Natural killer cell (primary cell): ENCODE data around the gene GMPS. TPM values are rescaled to one million over a fixed set of nuclear protein-coding genes. Genes with fewer than 3 reads are reported as not detected.

Experiments
- ATAC-seq, 3 donors: fragments of 150-1000 bp in 2 of 3; fragments of 200-7000 bp in 1 of 3; cut with Tn5 transposase; 1 replicate in 1 of 3; 2 replicates in 2 of 3; pipeline ENCODE4 v1.10.0; 2021; ENCODE audit warnings: mild to moderate bottlenecking in 2 of 3, moderate library complexity in 2 of 3
- DNase-seq, 2 donors: peaks; one replicate each; pipeline versions ENCODE4 v3.0.0 to v3.0.0-alpha.2; 2013 to 2021; ENCODE audit warnings: mixed read lengths in 1 of 2
- H3K27ac ChIP-seq: one replicate; pipeline ENCODE4 v1.5.1; 2013; ENCODE audit warnings: mild to moderate bottlenecking, low read length
- H3K27me3 ChIP-seq: one replicate; pipeline ENCODE4 v1.6.1; 2013; ENCODE audit warnings: low read length; ENCODE audit not compliant: control insufficient read depth, insufficient read depth
- H3K36me3 ChIP-seq: one replicate; pipeline ENCODE4 v1.6.1; 2013; ENCODE audit warnings: low read length; ENCODE audit not compliant: control insufficient read depth, insufficient read depth
- H3K4me1 ChIP-seq: one replicate; pipeline ENCODE4 v1.6.1; 2013; ENCODE audit warnings: low read length; ENCODE audit not compliant: control insufficient read depth, insufficient read depth
- H3K4me3 ChIP-seq: one replicate; pipeline ENCODE4 v1.5.1; 2013; ENCODE audit warnings: low read length
- H3K9me3 ChIP-seq: one replicate; pipeline ENCODE4 v1.6.1; 2013; ENCODE audit warnings: low read length; ENCODE audit not compliant: control insufficient read depth, insufficient read depth
- H3K27ac Mint-ChIP-seq, 2 donors: one replicate each; pipeline ENCODE4 v1.8.0; 2022; ENCODE audit warnings: mild to moderate bottlenecking in 2 of 2, mixed read lengths in 2 of 2, moderate library complexity in 1 of 2
- H3K27me3 Mint-ChIP-seq, 2 donors: one replicate each; pipeline ENCODE4 v1.8.0; 2022; ENCODE audit warnings: low read depth in 2 of 2, mixed read lengths in 2 of 2
- H3K36me3 Mint-ChIP-seq: one replicate; pipeline ENCODE4 v1.8.0; 2022; ENCODE audit warnings: mixed read lengths
- H3K4me1 Mint-ChIP-seq, 2 donors: one replicate each; pipeline ENCODE4 v1.8.0; 2022; ENCODE audit warnings: mixed read lengths in 2 of 2
- H3K4me3 Mint-ChIP-seq: one replicate; pipeline ENCODE4 v1.8.0; 2022; ENCODE audit warnings: mild to moderate bottlenecking, moderate library complexity, mixed read lengths
- H3K9me3 Mint-ChIP-seq, 2 donors: one replicate each; pipeline ENCODE4 v1.8.0; 2022; ENCODE audit warnings: mixed read lengths in 2 of 2
- WGBS: methylation state at CpG from one replicate; pipeline ENCODE4 v1.1.7; 2013; ENCODE audit warnings: missing lambda C conversion rate; ENCODE audit not compliant: insufficient coverage; 5-methylcytosine and 5-hydroxymethylcytosine counted together
- intact Hi-C: fragments of 100-400 bp; cut with micrococcal nuclease; formaldehyde crosslinking; loops from one replicate; pipeline ENCODE4 v1.14.2; 2022
- total RNA-seq, 4 donors: library from RNA; stranded (reverse); fragments of 120-200 nt in 1 of 4; gene quantifications; one replicate each; pipeline versions ENCODE4 v1.2.3 to v1.2.4, GENCODE V29; 2013 to 2022
- TF ChIP-seq, protein P1 (sequence below): fragments of 200-600 bp; IDR thresholded peaks from one replicate; pipeline ENCODE4 v1.8.0; 2022; ENCODE audit warnings: antibody characterized with exemption

GMPS gene
- total RNA-seq, 3 donors from 2014 or later (not counting 1 experiment from before 2014, with no cell fraction given), result 36.7 to 49.7 (median 45.4) TPM

DNA sequence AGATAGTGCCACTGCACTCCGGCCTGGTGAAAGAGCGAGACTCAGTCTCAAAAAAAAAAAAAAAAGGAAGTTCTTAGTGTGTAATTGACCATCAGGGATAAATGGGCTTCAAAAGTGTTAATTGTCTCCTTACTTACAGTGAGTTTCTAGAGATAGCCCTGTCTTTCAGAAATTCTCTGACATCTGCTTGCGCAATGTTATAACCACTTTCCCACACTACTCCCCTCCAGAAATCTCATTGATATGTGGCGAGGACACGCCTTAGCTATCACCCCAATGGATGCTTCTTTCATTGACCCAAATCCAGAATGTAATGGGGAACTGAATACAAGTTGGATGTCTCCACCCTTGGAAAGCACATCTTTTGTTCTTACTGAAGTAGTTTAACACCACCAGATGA lies 70.9 kb downstream of the GMPS start:
- no peak overlapping the region for H3K27ac ChIP-seq
- H3K36me3 Mint-ChIP-seq, result peaks cover 20% of the 10 kb centered on the region
- no peaks in the 10 kb centered on the region for H3K4me1 ChIP-seq
- no peaks in the 10 kb centered on the region for H3K9me3 Mint-ChIP-seq
- ATAC-seq (no peak), DNase-seq (no peak)
- WGBS, result 100% methylated on average over 3 of the region's 5 CpGs
- H3K36me3 ChIP-seq, result peaks cover 16% of the 10 kb centered on the region
- H3K27me3 ChIP-seq, result no peaks in the 10 kb centered on the region
- H3K27ac Mint-ChIP-seq, result no peak overlapping the region
- no peak overlapping the region for H3K4me3 Mint-ChIP-seq
- H3K27me3 Mint-ChIP-seq, result no peaks in the 10 kb centered on the region
- no peaks in the 10 kb centered on the region for H3K4me1 Mint-ChIP-seq
- intact Hi-C loops, result no loop called here
- TF ChIP-seq, protein P1, sequence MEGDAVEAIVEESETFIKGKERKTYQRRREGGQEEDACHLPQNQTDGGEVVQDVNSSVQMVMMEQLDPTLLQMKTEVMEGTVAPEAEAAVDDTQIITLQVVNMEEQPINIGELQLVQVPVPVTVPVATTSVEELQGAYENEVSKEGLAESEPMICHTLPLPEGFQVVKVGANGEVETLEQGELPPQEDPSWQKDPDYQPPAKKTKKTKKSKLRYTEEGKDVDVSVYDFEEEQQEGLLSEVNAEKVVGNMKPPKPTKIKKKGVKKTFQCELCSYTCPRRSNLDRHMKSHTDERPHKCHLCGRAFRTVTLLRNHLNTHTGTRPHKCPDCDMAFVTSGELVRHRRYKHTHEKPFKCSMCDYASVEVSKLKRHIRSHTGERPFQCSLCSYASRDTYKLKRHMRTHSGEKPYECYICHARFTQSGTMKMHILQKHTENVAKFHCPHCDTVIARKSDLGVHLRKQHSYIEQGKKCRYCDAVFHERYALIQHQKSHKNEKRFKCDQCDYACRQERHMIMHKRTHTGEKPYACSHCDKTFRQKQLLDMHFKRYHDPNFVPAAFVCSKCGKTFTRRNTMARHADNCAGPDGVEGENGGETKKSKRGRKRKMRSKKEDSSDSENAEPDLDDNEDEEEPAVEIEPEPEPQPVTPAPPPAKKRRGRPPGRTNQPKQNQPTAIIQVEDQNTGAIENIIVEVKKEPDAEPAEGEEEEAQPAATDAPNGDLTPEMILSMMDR, result no peak
- H3K4me3 ChIP-seq, result no peak overlapping the region
- H3K9me3 ChIP-seq, result no peaks in the 10 kb centered on the region

DNA sequence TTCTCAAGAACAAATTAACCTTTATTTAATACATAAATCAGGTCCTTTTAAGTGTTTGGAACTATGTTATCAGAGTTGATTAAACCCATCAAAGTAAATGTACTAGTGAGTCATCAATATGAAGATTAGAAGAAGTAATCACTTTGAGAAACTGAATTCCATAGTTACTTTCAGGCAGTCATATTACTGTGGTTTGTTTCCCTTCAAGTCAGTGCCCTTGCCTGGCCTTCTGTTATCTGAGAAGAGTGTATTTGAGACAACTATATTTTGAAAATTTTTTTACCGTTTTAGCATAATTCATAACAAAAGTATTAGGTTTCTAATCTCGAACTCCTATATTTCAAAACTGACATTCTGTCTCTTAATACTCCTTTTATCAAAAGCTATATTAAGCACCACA lies 73.6 kb downstream of the GMPS start:
- H3K4me3 Mint-ChIP-seq, result no peak overlapping the region
- no peaks in the 10 kb centered on the region for H3K4me1 ChIP-seq
- no peak for ATAC-seq
- no peaks in the 10 kb centered on the region for H3K9me3 Mint-ChIP-seq
- H3K27me3 ChIP-seq, result no peaks in the 10 kb centered on the region
- no peaks in the 10 kb centered on the region for H3K9me3 ChIP-seq
- H3K36me3 ChIP-seq, result peaks cover 3% of the 10 kb centered on the region
- no CpG with 5 or more reads among the region's 2 CpGs for WGBS
- H3K4me1 Mint-ChIP-seq, result no peaks in the 10 kb centered on the region
- peaks cover 5% of the 10 kb centered on the region for H3K36me3 Mint-ChIP-seq
- no peak overlapping the region for H3K27ac Mint-ChIP-seq
- no peak overlapping the region for H3K4me3 ChIP-seq
- intact Hi-C loops, result no loop called here
- TF ChIP-seq, protein P1, result no peak
- DNase-seq, result no peak
- no peak overlapping the region for H3K27ac ChIP-seq
- H3K27me3 Mint-ChIP-seq, result no peaks in the 10 kb centered on the region

DNA sequence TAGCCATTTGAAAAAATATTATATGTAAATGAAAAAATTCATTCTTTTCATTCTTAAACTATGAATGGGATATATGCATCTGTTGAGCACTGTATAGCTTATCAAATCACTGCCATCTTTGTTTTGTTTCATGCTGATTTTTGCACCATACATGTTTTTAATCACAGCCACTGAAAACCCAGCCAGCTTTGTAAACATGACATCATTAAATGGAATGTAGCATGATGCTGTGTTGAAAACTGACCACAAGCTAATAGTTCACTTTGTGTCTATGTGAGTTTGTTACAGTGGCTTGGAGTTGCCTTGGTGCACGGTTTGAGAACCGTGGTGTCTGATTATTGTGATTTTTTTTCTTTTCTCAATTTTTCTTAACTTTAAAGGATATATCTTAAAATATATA lies 75.7 kb downstream of the GMPS start:
- Histone ChIP-seq H3K27ac (no peak overlapping the region), H3K9me3 (no peaks in the 10 kb centered on the region), H3K36me3 (no peaks in the 10 kb centered on the region), H3K4me3 (no peak overlapping the region), H3K4me1 (no peaks in the 10 kb centered on the region), H3K27me3 (no peaks in the 10 kb centered on the region)
- Mint-ChIP-seq H3K27me3 (no peaks in the 10 kb centered on the region), H3K4me1 (no peaks in the 10 kb centered on the region), H3K36me3 (no peaks in the 10 kb centered on the region), H3K9me3 (no peaks in the 10 kb centered on the region), H3K4me3 (no peak overlapping the region), H3K27ac (no peak overlapping the region)
- ATAC-seq (no peak), DNase-seq (no peak)
- no CpG with 5 or more reads among the region's 2 CpGs for WGBS
- TF ChIP-seq, protein P1, result no peak
- intact Hi-C loops, result no loop called here

DNA sequence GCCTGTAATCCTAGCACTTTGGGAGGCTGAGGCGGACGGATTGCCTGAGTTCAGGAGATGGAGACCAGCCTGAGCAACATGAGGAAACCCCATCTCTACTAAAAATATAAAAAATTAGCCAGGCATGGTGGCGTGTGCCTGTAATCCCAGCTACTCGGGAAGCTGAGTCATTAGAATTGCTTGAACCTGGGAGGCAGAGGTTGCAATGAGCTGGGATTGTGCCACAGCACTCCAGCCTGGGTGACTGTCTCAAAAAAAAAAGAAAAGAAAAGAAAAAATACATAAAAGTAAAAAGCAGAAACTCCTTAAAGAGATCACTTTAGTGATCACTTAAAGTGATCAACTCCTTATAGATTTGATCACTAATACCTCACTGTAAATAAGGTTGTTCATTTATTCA lies 78.0 kb downstream of the GMPS start:
- H3K9me3 ChIP-seq, result no peaks in the 10 kb centered on the region
- no peaks in the 10 kb centered on the region for H3K27me3 Mint-ChIP-seq
- H3K27me3 ChIP-seq, result no peaks in the 10 kb centered on the region
- 91% methylated on average over 4 of the region's 4 CpGs for WGBS
- no peaks in the 10 kb centered on the region for H3K9me3 Mint-ChIP-seq
- no peak overlapping the region for H3K4me3 ChIP-seq
- ATAC-seq (no peak), DNase-seq (no peak)
- no peaks in the 10 kb centered on the region for H3K4me1 ChIP-seq
- H3K27ac ChIP-seq, result no peak overlapping the region
- no peaks in the 10 kb centered on the region for H3K36me3 Mint-ChIP-seq
- no peak overlapping the region for H3K4me3 Mint-ChIP-seq
- intact Hi-C loops, result no loop called here
- H3K4me1 Mint-ChIP-seq, result no peaks in the 10 kb centered on the region
- TF ChIP-seq, protein P1, result no peak
- H3K27ac Mint-ChIP-seq, result no peak overlapping the region
- H3K36me3 ChIP-seq, result no peaks in the 10 kb centered on the region
